Femur (tissue), 1 donor: ENCODE results near the gene PAF1.

Experiments
- DNase-seq: peaks from one replicate; pipeline ENCODE4 v3.0.0-alpha.2; 2017

PAF1 gene

DNA sequence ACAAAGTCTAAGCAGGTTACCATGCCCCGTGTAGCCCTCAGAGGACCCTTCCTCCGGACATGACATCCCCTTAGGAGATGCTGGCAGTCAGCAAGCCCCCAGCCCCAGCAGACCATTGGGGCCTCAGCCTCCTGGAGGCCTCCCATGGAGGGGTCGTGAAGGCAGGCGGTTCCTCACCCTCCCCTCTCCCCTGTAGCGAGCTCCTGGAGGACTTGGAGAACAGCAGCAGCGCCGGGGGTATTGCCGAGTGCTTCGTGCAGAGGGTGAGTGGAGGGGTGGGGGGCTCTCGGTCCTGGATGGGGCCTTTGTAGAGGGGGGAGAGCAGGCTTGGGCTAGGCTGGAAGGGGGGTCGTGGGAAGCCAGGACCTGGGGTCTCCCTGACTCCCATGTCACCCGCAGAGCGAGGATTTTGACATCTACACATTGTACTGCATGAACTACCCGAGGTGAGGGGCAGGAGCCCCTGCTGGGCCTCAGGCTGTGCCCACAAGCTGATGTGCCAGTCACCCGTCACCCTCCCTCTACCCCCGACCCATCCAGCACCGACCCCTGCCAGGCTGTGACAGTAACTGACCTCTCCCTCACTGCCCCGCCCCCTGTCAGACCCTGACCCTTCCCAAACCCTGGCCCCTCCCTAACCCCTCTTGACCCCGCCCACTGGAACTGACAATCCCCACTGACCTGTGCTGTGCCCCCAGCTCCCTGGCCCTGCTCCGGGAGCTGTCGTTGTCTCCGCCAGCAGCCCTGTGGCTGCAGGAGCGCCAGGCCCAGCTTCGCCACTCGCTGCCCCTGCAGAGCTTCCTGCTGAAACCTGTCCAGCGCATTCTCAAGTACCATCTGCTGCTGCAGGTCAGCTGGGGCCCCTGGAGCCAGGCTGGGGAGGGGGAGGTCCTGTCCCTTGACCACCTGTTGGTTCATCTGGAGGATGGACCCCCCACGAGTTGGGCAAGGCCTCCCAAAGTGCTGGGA, 25.5 kb upstream of the PAF1 start:
- DNase-seq, result no peak

DNA sequence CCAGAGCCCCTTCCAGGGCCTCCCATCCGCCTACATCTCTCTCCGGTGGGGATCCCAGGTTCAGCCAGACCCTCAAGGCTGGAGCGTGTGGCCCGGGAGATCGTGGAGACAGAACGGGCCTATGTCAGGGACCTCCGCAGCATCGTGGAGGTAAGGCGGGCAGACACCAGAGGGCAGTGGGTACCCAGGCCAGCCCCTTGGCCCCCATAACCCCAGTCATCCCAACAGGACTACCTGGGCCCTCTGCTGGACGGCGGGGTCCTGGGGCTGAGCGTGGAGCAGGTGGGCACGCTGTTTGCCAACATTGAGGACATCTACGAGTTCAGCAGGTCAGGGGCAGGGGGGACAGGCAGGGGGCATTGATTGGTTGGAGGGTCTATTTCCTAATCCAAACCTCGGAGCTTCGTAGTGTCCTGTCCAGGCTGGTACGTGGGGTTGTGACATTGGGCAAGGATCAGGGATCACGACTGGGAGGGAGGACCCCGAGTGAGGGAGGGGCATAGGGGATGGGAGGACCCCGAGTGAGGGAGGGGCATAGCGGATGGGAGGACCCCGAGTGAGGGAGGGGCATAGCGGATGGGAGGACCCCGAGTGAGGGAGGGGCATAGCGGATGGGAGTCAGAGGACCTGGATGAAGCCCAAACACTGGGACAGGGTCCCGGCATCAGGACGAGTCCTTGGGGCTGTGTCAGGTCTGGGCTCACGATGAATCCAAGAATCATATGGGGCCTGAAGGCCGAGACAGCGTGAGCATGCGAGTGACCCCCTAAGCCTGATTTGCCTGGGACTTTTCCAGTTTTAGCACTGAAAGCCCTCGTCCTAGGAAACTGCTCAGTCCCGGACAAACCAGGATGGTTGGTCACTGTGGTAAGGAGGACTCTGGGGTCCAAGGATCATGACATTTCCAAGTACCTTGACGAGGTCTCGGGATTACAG, 24.5 kb upstream of the PAF1 start:
- DNase-seq, result no peak

- peak; percentile 57 for DNase-seq
Observed at GRCh38 chr19:39413911-39414608, 23.2 kb upstream of the PAF1 start.

DNA sequence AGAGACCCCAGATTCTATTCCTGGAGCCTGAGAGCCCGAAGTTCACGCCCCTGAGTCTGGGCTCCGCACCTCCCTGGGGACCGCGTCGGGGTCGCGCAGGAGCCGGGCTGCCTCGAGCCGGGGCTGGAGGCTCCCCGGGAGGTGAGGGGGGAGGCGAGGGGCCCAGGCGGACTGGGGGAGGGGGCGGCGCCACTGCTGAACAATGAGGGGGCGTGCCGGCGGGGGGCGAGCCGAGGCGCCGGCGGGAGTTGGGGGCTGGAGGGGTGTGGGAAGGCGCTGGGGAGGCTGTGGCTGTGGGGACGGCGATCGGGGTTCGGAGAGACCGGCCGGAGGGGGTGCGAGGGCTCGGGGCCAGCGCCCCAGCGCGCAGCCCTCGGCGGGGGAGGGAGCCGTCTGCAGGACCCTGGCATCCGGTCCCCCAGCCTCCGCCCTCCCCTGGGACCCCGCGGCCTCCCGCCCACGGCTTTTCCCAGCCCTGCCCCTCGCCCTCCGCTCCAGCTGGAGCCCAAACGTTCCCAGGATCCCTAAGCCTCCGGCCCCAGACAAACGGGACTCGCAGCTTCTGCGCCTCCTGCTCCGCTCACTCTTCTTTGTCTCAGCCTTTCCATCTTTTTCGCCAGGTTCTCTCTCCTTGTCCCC, 22.5 kb upstream of the PAF1 start:
- peak; percentile 89 for DNase-seq

DNA sequence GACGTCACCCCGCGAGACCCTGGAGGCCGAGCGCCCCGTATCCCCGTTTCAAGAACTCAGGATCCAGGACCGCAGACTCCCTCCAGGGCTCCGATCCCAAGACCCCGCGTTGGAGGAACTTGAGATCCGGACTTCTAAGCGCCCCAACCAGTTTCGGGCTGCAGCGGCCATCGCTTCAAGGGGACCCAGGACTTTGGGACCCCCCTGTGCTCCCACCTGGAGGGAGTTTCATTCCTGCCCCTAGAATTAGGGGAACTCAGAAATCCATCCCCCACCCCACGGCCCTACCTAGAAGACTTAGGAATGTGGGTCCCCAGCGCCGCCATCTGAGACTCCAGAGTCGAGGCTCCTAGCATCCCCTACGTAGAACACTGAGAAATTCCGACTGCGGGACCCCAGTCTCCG, 22.0 kb upstream of the PAF1 start:
- DNase-seq, result no peak

- peak; percentile 99 for DNase-seq
Observed at GRCh38 chr19:39412100-39412866, 21.4 kb upstream of the PAF1 start, which contains the start of gene PLEKHG2. Gene PLEKHG2 (plus strand): TSS chr19:39412669. CDS start chr19:39414087, 1,418 bp downstream.

- DNase-seq, result peak; percentile 94
Observed at GRCh38 chr19:39411832-39412099, 20.9 kb upstream of the PAF1 start.

GRCh38 chr19:39411081-39411831, 20.4 kb upstream of the PAF1 start:
- peak; percentile 79 for DNase-seq

- no peak for DNase-seq
Observed at GRCh38 chr19:39410831-39411080, 19.9 kb upstream of the PAF1 start.

DNA sequence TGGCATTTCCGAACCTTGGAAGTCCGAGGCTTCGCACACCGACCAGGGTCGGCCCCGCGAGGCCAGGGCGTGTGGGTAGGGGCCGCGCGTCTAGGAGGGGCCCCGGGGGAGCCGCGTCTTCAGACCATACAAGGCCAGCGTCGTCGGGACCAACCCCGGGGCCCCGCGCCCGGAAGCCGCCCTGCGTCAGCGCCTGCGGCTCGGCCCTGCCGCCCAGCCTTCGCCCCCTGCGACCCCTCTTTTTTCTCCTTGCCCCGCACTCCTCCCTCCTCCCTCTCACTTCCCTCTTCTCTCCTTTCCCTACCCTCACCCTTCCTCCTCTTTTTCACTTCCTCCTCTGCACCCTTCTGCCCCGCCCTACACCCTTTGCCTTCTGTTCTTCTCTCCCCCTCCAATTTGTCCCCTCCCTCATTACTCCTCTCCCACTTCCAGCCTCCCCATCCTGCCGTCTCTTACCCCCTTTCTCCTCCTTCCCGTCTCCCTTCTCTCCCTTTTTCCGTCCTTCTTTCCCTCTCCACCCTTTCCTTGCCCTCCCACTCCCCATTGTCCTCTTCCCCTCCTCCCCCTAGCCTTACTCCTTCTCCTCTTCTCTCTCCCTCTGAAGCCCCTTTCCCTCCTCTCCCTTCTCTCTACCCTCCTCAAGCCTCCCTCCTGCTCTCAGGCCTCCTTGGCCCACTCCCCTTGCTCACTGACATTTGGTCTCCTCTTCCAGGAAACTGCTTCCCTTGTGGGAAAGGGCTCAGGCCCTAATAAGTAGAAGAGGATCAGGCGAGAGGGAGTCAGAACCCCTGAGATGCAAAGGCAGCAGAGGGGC, 19.3 kb upstream of the PAF1 start:
- DNase-seq, result peak; percentile 88

DNA sequence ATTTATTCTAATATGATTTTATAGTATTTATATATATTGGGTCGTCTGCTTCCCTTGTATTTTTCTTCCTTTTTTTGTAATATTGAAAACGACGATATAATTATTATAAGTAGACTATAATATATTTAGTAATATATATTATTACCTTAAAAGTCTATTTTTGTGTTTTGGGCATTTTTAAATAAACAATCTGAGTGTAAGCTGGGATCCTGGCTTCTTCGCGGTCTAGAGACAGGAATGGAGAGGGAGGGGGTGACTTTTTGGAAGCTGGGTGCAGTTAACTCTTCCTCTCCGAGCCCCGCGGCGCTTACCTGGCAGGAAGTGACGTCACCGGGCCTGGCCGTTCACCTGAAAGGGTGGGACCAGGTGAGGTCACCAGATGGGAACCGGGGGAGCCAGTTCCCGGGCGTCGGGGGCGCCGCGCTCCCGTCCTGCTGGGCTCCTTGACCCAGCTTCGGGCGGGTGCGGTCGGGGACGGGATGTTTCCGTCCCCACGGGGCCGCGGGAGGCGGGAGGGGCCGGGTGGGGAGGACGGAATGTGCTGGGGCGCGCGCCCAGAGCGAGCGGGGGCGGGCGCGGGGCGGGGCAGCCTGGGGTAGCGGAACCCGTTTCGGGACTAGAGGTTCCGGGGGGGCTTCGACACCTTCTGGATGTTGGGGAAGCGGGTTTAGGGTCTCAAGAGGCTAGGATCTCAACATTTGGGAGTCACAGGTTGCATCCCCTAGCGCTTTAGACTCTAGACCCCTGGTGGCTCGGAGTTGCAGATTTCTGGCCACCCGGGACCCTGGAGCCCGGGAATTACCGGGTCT, 18.5 kb upstream of the PAF1 start:
- DNase-seq, result peak; percentile 90

DNA sequence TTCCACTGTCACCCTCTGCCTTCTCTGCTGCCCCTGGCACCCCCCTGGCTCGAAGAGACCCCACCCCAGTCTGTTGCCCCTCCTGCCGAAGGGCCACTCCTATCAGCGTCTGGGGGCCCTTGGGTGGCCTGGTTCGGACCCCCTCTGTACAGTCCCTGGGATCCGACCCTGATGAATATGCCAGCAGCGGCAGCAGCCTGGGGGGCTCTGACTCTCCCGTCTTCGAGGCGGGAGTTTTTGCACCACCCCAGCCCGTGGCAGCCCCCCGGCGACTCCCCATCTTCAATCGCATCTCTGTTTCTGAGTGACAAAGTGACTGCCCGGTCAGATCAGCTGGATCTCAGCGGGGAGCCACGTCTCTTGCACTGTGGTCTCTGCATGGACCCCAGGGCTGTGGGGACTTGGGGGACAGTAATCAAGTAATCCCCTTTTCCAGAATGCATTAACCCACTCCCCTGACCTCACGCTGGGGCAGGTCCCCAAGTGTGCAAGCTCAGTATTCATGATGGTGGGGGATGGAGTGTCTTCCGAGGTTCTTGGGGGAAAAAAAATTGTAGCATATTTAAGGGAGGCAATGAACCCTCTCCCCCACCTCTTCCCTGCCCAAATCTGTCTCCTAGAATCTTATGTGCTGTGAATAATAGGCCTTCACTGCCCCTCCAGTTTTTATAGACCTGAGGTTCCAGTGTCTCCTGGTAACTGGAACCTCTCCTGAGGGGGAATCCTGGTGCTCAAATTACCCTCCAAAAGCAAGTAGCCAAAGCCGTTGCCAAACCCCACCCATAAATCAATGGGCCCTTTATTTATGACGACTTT, 17.7 kb upstream of the PAF1 start:
- no peak for DNase-seq

DNA sequence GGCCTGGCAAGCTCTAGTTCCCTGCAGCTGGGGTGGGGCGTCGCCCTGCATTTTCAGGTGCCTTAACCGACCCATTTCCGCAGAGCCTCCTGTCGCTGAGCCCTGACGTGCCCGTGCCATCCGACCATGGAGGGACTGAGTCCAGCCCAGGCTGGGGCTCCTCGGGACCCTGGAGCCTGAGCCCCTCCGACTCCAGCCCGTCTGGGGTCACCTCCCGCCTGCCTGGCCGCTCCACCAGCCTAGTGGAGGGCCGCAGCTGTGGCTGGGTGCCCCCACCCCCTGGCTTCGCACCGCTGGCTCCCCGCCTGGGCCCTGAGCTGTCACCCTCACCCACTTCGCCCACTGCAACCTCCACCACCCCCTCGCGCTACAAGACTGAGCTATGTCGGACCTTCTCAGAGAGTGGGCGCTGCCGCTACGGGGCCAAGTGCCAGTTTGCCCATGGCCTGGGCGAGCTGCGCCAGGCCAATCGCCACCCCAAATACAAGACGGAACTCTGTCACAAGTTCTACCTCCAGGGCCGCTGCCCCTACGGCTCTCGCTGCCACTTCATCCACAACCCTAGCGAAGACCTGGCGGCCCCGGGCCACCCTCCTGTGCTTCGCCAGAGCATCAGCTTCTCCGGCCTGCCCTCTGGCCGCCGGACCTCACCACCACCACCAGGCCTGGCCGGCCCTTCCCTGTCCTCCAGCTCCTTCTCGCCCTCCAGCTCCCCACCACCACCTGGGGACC, 16.9 kb upstream of the PAF1 start:
- peak; percentile 69 for DNase-seq

DNA sequence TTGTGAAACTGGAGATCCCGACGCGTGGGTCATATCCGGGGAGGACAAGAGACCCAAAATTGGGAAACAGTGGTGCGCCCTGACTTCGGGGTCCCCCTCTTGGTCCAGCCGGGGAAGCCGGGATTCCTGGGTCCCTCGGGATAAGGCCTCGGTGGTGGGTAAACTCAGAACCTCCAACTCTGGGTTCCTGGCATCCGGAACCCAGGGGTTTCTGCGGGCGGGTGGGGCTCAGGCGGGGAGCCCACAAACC, 16.4 kb upstream of the PAF1 start:
- no peak for DNase-seq

DNA sequence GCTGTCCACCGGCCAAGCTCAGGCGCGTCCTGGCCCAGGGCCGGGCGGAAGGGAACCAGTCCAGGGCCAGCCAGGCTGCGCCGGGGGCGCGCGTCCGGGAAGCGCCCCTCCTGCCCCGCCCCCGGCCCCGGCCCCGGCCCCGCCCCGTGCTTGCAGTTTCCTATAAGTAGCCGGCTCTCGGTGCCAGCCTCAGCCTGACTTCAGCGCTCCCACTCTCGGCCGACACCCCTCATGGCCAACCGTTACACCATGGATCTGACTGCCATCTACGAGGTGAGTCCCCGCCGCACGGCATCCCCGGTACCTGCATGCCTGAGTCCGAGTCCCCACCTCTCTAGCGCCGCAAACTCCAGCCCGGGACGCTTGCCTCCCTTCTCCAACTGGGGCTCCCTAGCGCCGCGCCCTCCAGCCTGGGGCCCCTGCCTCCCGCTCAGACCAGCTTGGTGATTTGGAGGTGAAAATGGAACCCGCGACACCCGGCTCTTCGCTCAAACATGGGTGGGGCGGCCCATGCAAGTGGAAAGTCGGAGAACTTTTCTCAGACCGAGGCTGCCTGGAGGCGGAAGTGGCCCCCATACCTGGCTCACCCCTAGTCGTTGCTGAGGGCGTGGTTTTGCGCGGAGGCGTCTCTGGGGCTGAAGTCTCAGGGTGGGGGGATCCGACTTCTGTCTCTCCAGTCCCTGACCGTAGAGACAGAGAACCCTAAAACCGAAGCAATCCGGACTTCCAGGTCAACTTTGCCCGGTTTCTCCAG, 15.9 kb upstream of the PAF1 start, which contains the start of gene ZFP36:
ZFP36 (plus strand) TSS at position 192 of the 754 bp plus-strand sequence; CDS start at position 250, 58 bp downstream.
- DNase-seq, result peak; percentile 94

DNA sequence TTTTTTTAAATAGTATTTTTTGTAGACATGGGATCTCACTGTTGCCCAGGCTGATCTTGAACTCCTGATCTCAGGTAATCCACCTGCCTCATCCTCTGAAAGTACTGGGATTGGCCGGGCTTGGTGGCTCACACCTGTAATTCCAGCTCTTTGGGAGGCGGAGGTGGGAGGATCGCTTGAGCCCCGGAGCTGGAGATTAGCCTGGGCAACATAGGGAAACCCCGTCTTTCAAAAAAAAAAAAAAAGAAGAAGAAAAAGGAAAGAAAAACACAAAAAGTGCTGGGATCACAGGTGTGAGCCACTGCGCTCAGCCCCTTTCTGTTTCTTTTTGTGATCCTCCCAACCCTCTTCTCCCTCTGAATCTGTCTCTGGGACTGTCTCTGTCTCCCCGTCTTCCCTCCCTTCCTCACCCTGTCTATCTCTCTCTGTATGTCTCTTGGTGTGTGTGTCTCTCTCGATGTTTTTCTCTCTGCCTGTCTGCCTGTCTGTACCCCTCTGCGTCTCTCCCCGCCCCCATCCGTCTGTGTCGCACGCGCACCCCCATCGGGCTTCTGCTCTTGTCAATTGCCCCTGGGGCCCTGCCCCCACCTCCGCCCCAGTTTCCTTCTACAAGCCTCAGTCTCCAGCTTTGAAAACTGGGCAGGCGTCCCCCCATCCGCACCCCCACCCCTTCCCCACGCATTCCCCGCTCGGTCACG, 15.2 kb upstream of the PAF1 start:
- no peak for DNase-seq
